GM23338 (cell line): ENCODE measurements around the gene MTMR1. TPM values are rescaled to one million over a fixed set of nuclear protein-coding genes. Genes with fewer than 3 reads are reported as not detected.

Experiments used
- ATAC-seq: fragments of 200-7000 bp; cut with Tn5 transposase; 3 replicates; pipeline ENCODE4 v1.9.1; 2020
- DNase-seq: peaks from one replicate; pipeline ENCODE4 v3.0.0-alpha.2; 2015; ENCODE audit warnings: low spot score
- H2AFZ ChIP-seq: fragments of 200-600 bp; sonication (generic); 2 replicates; pipeline ENCODE4 v1.8.0; 2016; ENCODE audit warnings: antibody characterized with exemption, mild to moderate bottlenecking, moderate library complexity
- H3F3A ChIP-seq: fragments of 200-600 bp; sonication (generic); replicated peaks from 2 replicates; pipeline ENCODE4 v1.8.0; 2017; ENCODE audit warnings: antibody characterized with exemption, mixed run types, low read depth
- H3K27ac ChIP-seq: fragments of 200-600 bp; sonication (generic); 2 replicates; pipeline ENCODE4 v1.6.1; 2016; ENCODE audit warnings: low read depth
- H3K27me3 ChIP-seq: fragments of 200-600 bp; sonication (generic); 2 replicates; pipeline ENCODE4 v1.8.0; 2016; ENCODE audit warnings: mild to moderate bottlenecking, mixed run types, moderate library complexity; ENCODE audit not compliant: insufficient read depth
- H3K36me3 ChIP-seq: fragments of 200-600 bp; sonication (generic); 2 replicates; pipeline ENCODE4 v1.8.0; 2016; ENCODE audit warnings: mild to moderate bottlenecking; ENCODE audit not compliant: insufficient read depth
- H3K4me1 ChIP-seq: fragments of 200-600 bp; sonication (generic); 2 replicates; pipeline ENCODE4 v1.8.0; 2016; ENCODE audit warnings: mild to moderate bottlenecking, moderate library complexity; ENCODE audit not compliant: insufficient read depth
- H3K4me2 ChIP-seq: fragments of 200-600 bp; sonication (generic); 2 replicates; pipeline ENCODE4 v1.7.1; 2017; ENCODE audit warnings: mixed run types
- H3K4me3 ChIP-seq: fragments of 200-600 bp; sonication (generic); 2 replicates; pipeline ENCODE4 v1.6.1; 2016; ENCODE audit warnings: mixed run types
- H3K79me2 ChIP-seq: fragments of 200-600 bp; sonication (generic); replicated peaks from 2 replicates; pipeline ENCODE4 v1.8.0; 2017; ENCODE audit warnings: mild to moderate bottlenecking; ENCODE audit not compliant: insufficient read depth
- H3K9me2 ChIP-seq: fragments of 200-600 bp; sonication (generic); 2 replicates; pipeline ENCODE4 v1.8.0; 2017; ENCODE audit not compliant: insufficient read depth
- H4K20me1 ChIP-seq: fragments of 200-600 bp; sonication (generic); replicated peaks from 2 replicates; pipeline ENCODE4 v1.8.0; 2017; ENCODE audit warnings: mild to moderate bottlenecking; ENCODE audit not compliant: insufficient read depth
- H3K27ac Mint-ChIP-seq: 2 replicates; pipeline ENCODE4 v1.8.0; 2020; ENCODE audit warnings: inconsistent platforms, mild to moderate bottlenecking, moderate library complexity, mixed read lengths
- H3K27me3 Mint-ChIP-seq: 3 replicates; pipeline ENCODE4 v1.8.0; 2022; ENCODE audit warnings: low read depth, mild to moderate bottlenecking, moderate library complexity, mixed read lengths, inconsistent platforms; ENCODE audit not compliant: insufficient read depth, poor library complexity
- H3K36me3 Mint-ChIP-seq: 3 replicates; pipeline ENCODE4 v1.8.0; 2021; ENCODE audit warnings: low read depth, mild to moderate bottlenecking, inconsistent platforms, moderate library complexity, mixed read lengths
- H3K4me1 Mint-ChIP-seq: 3 replicates; pipeline ENCODE4 v1.8.0; 2020; ENCODE audit warnings: mild to moderate bottlenecking, inconsistent platforms, mixed read lengths
- H3K4me3 Mint-ChIP-seq: 3 replicates; pipeline ENCODE4 v1.8.0; 2021; ENCODE audit warnings: moderate library complexity, mild to moderate bottlenecking, inconsistent platforms, mixed read lengths
- H3K9me3 Mint-ChIP-seq: 3 replicates; pipeline ENCODE4 v1.8.0; 2020; ENCODE audit warnings: moderate library complexity, mild to moderate bottlenecking, inconsistent platforms, mixed read lengths
- CREB1 ChIP-seq: fragments of 250-450 bp; sonication (Bioruptor Pico); IDR thresholded peaks from 2 replicates; pipeline ENCODE4 v1.5.0; 2020; ENCODE audit warnings: low read depth, mild to moderate bottlenecking, moderate library complexity
- ETS1 ChIP-seq: IDR thresholded peaks from 2 replicates; pipeline ENCODE4 v1.6.1; 2016; ENCODE audit warnings: antibody characterized with exemption
- EZH2 ChIP-seq: fragments of 200-600 bp; sonication (generic); IDR thresholded peaks from one replicate; pipeline ENCODE4 v1.8.0; 2017; ENCODE audit warnings: antibody characterized with exemption, mild to moderate bottlenecking, low read depth; ENCODE audit not compliant: unreplicated experiment
- EZH2phosphoT487 ChIP-seq: fragments of 200-600 bp; sonication (generic); IDR thresholded peaks from one replicate; pipeline ENCODE4 v1.8.1; 2018; ENCODE audit warnings: antibody characterized with exemption; ENCODE audit not compliant: unreplicated experiment
- NANOG ChIP-seq: IDR thresholded peaks from 2 replicates; pipeline ENCODE4 v1.6.1; 2016; ENCODE audit warnings: antibody characterized with exemption, borderline replicate concordance
- STAT1 ChIP-seq: IDR thresholded peaks from one replicate; pipeline ENCODE4 v1.6.1; 2016; ENCODE audit warnings: antibody characterized with exemption; ENCODE audit not compliant: unreplicated experiment
- ZNF114 ChIP-seq: fragments of 250-450 bp; sonication (Bioruptor Pico); IDR thresholded peaks from 2 replicates; pipeline ENCODE4 v1.5.0; 2020; ENCODE audit warnings: mild to moderate bottlenecking, moderate library complexity
- ZNF462 ChIP-seq: fragments of 250-450 bp; sonication (Bioruptor Pico); IDR thresholded peaks from 2 replicates; pipeline ENCODE4 v1.5.0; 2020; ENCODE audit warnings: mild to moderate bottlenecking, moderate library complexity
- polyA plus RNA-seq: library from polyadenylated mRNA; unstranded; fragments of >200 nt; fragmentation: Nextera tagmentation; extraction: Ambion mirVana; gene quantifications from 2 replicates; pipeline ENCODE4 v1.2.1, GENCODE V29; 2016
- total RNA-seq: library from RNA; depleted of rRNA; stranded (reverse); fragments of >200 nt; shearing (Covaris generic); gene quantifications from 2 replicates; pipeline ENCODE4 v1.2.3, GENCODE V29; 2014

MTMR1 gene
- total and polyA plus RNA-seq, 2 experiments from 2014 or later: 4.5 to 19.1 TPM

- TF ChIP-seq NANOG (no peak), CREB1 (no peak), ZNF462 (CRISPR knock-in tag) (no peak), EZH2phosphoT487 (no peak), ZNF114 (no peak), EZH2 (no peak), ETS1 (no peak), STAT1 (no peak)
- Mint-ChIP-seq H3K9me3 (no peaks in the 10 kb centered on the region), H3K36me3 (no peaks in the 10 kb centered on the region), H3K4me3 (no peak overlapping the region), H3K4me1 (peaks cover 15% of the 10 kb centered on the region), H3K27me3 (peaks cover under 1% of the 10 kb centered on the region), H3K27ac (no peak overlapping the region)
- DNase-seq (no peak), ATAC-seq (no peak)
- H3F3A ChIP-seq: no peaks in the 10 kb centered on the region
- no peak overlapping the region for H3K4me3 ChIP-seq
- H3K79me2 ChIP-seq: peaks cover 11% of the 10 kb centered on the region; the same call in 1 of the 2 replicates
- H3K4me2 ChIP-seq: no peak overlapping the region
- no peaks in the 10 kb centered on the region for H3K9me2 ChIP-seq
- H3K36me3 ChIP-seq: no peaks in the 10 kb centered on the region
- no peaks in the 10 kb centered on the region for H4K20me1 ChIP-seq
- H2AFZ ChIP-seq: no peak overlapping the region
- H3K4me1 ChIP-seq: peaks cover 8% of the 10 kb centered on the region
- H3K27ac ChIP-seq: no peak overlapping the region
- H3K27me3 ChIP-seq: no peaks in the 10 kb centered on the region
These were observed 4.4 kb downstream of the MTMR1 start for GRCh38 chrX:150697641-150698040.
